Keratinocyte (primary cell): ENCODE measurements around the gene RIC8A. TPM values are rescaled to one million over a fixed set of nuclear protein-coding genes. Genes with fewer than 3 reads are reported as not detected.

ENCODE experiments used
- DNase-seq: peaks from one replicate; pipeline ENCODE4 v3.0.0-alpha.2; 2011; ENCODE audit warnings: low read depth, missing footprints, low spot score
- FAIRE-seq: peaks from 2 replicates; lab custom pipeline; 2011; peaks lifted over from hg19 to GRCh38; lab: Jason Lieb, UNC
- H2AFZ ChIP-seq: 2 replicates; pipeline ENCODE4 v1.6.0; 2012; ENCODE audit warnings: low read length, control low read depth, inconsistent platforms; ENCODE audit not compliant: control insufficient read depth
- H3K27ac ChIP-seq: 2 replicates; pipeline ENCODE4 v1.5.1; 2011; ENCODE audit warnings: low read length; ENCODE audit not compliant: control insufficient read depth, insufficient read depth
- H3K27me3 ChIP-seq: 3 replicates; pipeline ENCODE4 v1.6.0; 2011; ENCODE audit warnings: low read length; ENCODE audit not compliant: control insufficient read depth, insufficient read depth; ENCODE audit errors: extremely low read depth
- H3K36me3 ChIP-seq, 2 experiments: 2 replicates in 1 of 2; 3 replicates in 1 of 2; pipeline ENCODE4 v1.5.1; 2011; ENCODE audit warnings: low read length in 2 of 2, mild to moderate bottlenecking in 1 of 2; ENCODE audit not compliant: control insufficient read depth in 2 of 2, insufficient read depth in 2 of 2; ENCODE audit errors: extremely low read depth in 1 of 2
- H3K4me1 ChIP-seq: 3 replicates; pipeline ENCODE4 v1.5.1; 2011; ENCODE audit warnings: low read length; ENCODE audit not compliant: control insufficient read depth, insufficient read depth; ENCODE audit errors: extremely low read depth
- H3K4me2 ChIP-seq: 3 replicates; pipeline ENCODE4 v1.6.0; 2011; ENCODE audit warnings: low read depth, low read length; ENCODE audit not compliant: control insufficient read depth, insufficient read depth; ENCODE audit errors: extremely low read depth
- H3K4me3 ChIP-seq, 3 experiments: fragments of 200-600 bp in 1 of 3; sonication (generic) in 1 of 3; 2 replicates in 2 of 3; 3 replicates in 1 of 3; pipeline ENCODE4 v1.5.1; 2011 to 2016; ENCODE audit warnings: low read length in 3 of 3, mild to moderate bottlenecking in 3 of 3, control low read depth in 2 of 3, inconsistent platforms in 1 of 3, low read depth in 1 of 3, mixed read lengths in 1 of 3, mixed run types in 1 of 3, moderate library complexity in 1 of 3; ENCODE audit not compliant: control insufficient read depth in 2 of 3, insufficient read depth in 2 of 3; ENCODE audit errors: extremely low read depth in 1 of 3
- H3K79me2 ChIP-seq: 2 replicates; pipeline ENCODE4 v1.6.0; 2012; ENCODE audit warnings: low read length; ENCODE audit not compliant: control insufficient read depth, insufficient read depth
- H3K9ac ChIP-seq: 3 replicates; pipeline ENCODE4 v1.6.0; 2011; ENCODE audit warnings: low read length; ENCODE audit not compliant: control insufficient read depth, insufficient read depth; ENCODE audit errors: extremely low read depth
- H3K9me1 ChIP-seq: 3 replicates; pipeline ENCODE4 v1.6.0; 2011; ENCODE audit warnings: low read length; ENCODE audit not compliant: control insufficient read depth, insufficient read depth; ENCODE audit errors: extremely low read depth
- H3K9me3 ChIP-seq: 2 replicates; pipeline ENCODE4 v1.5.1; 2012; ENCODE audit warnings: low read depth, low read length; ENCODE audit not compliant: control insufficient read depth
- H4K20me1 ChIP-seq: 3 replicates; pipeline ENCODE4 v1.6.0; 2011; ENCODE audit warnings: low read length; ENCODE audit not compliant: control insufficient read depth, insufficient read depth; ENCODE audit errors: extremely low read depth
- CTCF ChIP-seq, 3 experiments: IDR thresholded peaks in 1 of 3; conservative IDR thresholded peaks in 1 of 3; optimal IDR thresholded peaks in 1 of 3; 2 replicates in 2 of 3; 3 replicates in 1 of 3; pipeline versions ENCODE3 to v1.5.1; 2011; ENCODE audit warnings: low read length in 3 of 3, mild to moderate bottlenecking in 3 of 3, moderate library complexity in 2 of 3, control low read depth in 1 of 3, inconsistent platforms in 1 of 3; ENCODE audit not compliant: insufficient read depth in 2 of 3; ENCODE audit errors: extremely low read depth in 1 of 3
- EZH2 ChIP-seq: IDR thresholded peaks from one replicate; pipeline ENCODE4 v1.6.1; 2012; ENCODE audit warnings: inconsistent platforms, mild to moderate bottlenecking, low read length, moderate library complexity
- dilution Hi-C: fragments of 300-500 bp; cut with MboI; formaldehyde crosslinking; loops from one replicate; pipeline ENCODE4 v1.7.0; 2020; ENCODE audit warnings: low sequenced_read_pairs; ENCODE audit not compliant: extremely low pct_ligation_motif_present
- polyA plus RNA-seq, 5 experiments: library from polyadenylated mRNA; depleted of rRNA in 3 of 5; stranded (reverse) in 3 of 5; stranded (forward) in 1 of 5; unstranded in 1 of 5; fragments of >200 nt; gene quantifications; 1 replicate in 1 of 5; 2 replicates in 3 of 5; 3 replicates in 1 of 5; pipeline versions ENCODE4 v1.2.1 to v1.2.3, GENCODE V29; 2011 to 2012; ENCODE audit warnings: missing spikeins in 2 of 5, low read depth in 1 of 5, low replicate concordance in 1 of 5

RIC8A gene
- polyA plus RNA-seq, 1 donor (not counting 4 experiments of a cell fraction or from before 2014, with no cell fraction given): 120 TPM

DNA sequence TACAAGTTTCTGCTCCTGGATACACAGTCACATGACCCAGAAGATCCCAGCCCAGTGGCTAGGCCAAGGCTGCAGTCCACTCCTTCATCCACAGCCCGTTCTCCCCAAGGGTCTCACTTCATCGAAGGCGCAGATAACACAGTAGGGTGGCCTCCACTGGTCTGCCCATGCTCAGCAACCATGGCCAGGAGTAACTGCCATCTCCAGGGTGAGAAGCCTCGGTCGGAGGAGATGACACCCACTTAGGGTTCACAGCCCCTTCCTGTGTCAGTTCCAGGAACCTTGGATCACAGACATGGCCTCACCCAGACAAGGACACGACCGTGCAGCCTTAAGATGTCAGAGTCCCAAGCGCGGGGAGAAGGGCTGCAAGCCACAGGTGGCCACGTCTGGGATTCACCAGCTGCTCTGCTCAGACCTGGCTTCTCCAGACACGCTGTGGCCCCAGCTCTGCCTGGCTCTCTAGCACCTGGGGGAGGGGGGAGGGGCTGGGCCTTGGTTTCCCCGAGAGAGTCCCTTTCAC lies 2.9 kb upstream of the RIC8A start:
- Histone ChIP-seq H3K9ac (no peak overlapping the region), H3K27me3 (no peaks in the 10 kb centered on the region), H3K9me3 (no peaks in the 10 kb centered on the region), H3K4me2 (no peak overlapping the region), H2AFZ (no peak overlapping the region), H3K4me1 (peaks cover 12% of the 10 kb centered on the region), H3K79me2 (peaks cover 50% of the 10 kb centered on the region), H3K36me3 (peaks cover 27 to 32% of the 10 kb centered on the region in 2 experiments), H4K20me1 (peaks cover 8% of the 10 kb centered on the region), H3K9me1 (peaks cover 2% of the 10 kb centered on the region), H3K27ac (no peak overlapping the region), H3K4me3 (no peak overlapping the region)
- DNase-seq: no peak
- TF ChIP-seq EZH2 (no peak), CTCF (optimal IDR thresholded peaks at IDR 0.05 in 1 of 3, IDR thresholded peaks at IDR 0.05 in 1 of 3, conservative IDR thresholded peaks at IDR 0.05 in 1 of 3; ENCODE audit: extremely low read depth in 1 of 3, insufficient read depth in 2 of 3, low read length in 3 of 3) (no peak)
- no peak for FAIRE-seq
- dilution Hi-C loops: no loop called here

DNA sequence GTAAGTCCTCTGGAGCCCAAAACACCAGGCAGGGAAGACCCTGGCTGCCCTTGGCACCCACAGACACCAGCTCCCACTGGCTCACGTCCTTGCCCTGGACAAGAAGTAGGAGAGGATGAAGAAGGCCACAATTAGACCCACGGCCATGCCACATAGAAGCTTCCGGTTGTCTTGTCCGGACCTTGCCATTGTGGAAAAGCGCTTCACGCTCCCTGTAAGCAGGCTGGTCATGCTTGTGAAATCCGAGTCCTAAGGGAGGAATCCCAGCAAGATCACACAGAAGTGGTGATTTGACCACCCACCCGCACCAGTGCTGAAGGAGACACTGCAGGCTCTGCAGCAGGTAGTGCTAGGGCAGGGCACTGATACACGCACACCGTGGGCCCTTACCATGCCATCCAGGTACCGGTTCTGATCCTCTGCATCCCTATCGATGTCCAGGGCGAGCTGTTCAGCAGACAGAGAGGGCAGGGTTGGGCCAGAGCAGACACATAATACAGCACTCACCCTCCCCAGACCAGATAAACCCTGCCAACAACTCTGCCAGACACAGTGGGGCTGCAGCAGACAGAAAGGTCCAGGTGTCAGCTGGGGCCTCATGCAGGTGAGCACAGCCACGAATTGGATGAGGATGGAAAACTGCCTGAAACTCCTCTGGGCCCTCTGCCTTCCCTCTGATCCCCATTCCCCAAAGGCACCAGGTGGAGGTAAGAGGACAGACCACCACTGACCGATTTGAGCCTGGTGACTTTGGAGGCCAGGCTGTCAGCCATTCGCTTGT lies 2.1 kb upstream of the RIC8A start:
- H3K79me2 ChIP-seq: peaks cover 57% of the 10 kb centered on the region
- no peak overlapping the region for H2AFZ ChIP-seq
- H3K4me1 ChIP-seq: peaks cover 20% of the 10 kb centered on the region
- H3K9ac ChIP-seq: peak overlapping the region; percentile 85
- H3K9me1 ChIP-seq: peaks cover 2% of the 10 kb centered on the region
- peak overlapping the region; percentile 97 for H3K4me2 ChIP-seq
- H3K27ac ChIP-seq: no peak overlapping the region
- dilution Hi-C loops: no loop called here
- peak overlapping the region in 1 of 3 experiments; percentile 90 for H3K4me3 ChIP-seq
- DNase-seq (no peak), FAIRE-seq (no peak)
- peaks cover 8% of the 10 kb centered on the region for H4K20me1 ChIP-seq
- TF ChIP-seq EZH2 (no peak), CTCF (optimal IDR thresholded peaks at IDR 0.05 in 1 of 3, IDR thresholded peaks at IDR 0.05 in 1 of 3, conservative IDR thresholded peaks at IDR 0.05 in 1 of 3; ENCODE audit: extremely low read depth in 1 of 3, insufficient read depth in 2 of 3, low read length in 3 of 3) (no peak)
- no peaks in the 10 kb centered on the region for H3K27me3 ChIP-seq
- peaks cover 30 to 39% of the 10 kb centered on the region in 2 experiments for H3K36me3 ChIP-seq
- H3K9me3 ChIP-seq: no peaks in the 10 kb centered on the region
